Measurements from ENCODE around the gene GALNT18.

GRCh38 chr11:11245453-11245852, 376.4 kb downstream of the GALNT18 start:
- TF ChIP-seq CTCF (IDR thresholded peaks at IDR 0.05; ENCODE audit: low read depth, low read length, missing input control): no peak
- no peak for TF ChIP-seq JUND (IDR thresholded peaks at IDR 0.05)
- TF ChIP-seq, protein P1, sequence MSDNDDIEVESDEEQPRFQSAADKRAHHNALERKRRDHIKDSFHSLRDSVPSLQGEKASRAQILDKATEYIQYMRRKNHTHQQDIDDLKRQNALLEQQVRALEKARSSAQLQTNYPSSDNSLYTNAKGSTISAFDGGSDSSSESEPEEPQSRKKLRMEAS (IDR thresholded peaks at IDR 0.05): no peak
- no peak for TF ChIP-seq EGR1 (IDR thresholded peaks at IDR 0.05; ENCODE audit: low read depth in 2 of 2)
- no peak for TF ChIP-seq RAD21 (IDR thresholded peaks at IDR 0.05)
- TF ChIP-seq RXRA (IDR thresholded peaks at IDR 0.05): no peak
- TF ChIP-seq YY1 (IDR thresholded peaks at IDR 0.05): no peak
- no peak for TF ChIP-seq SP1 (IDR thresholded peaks at IDR 0.05)
- no peak for TF ChIP-seq TAF1 (conservative IDR thresholded peaks at IDR 0.05)

All from liver (tissue), 3 donors.